Activated B cell treated with CpG ODN at 0.5 μM for 24 hours (primary cell): Measurements from ENCODE around the gene ZNF223. TPM values are rescaled to one million over a fixed set of nuclear protein-coding genes. Genes with fewer than 3 reads are reported as not detected.

Experiments used
- ATAC-seq: fragments of 200-7000 bp; cut with Tn5 transposase; one replicate; pipeline ENCODE4 v1.10.0; 2021; ENCODE audit warnings: low read depth, mild to moderate bottlenecking, moderate library complexity
- CTCF ChIA-PET: fragments of 350-600 bp; sonication (Branson Sonifier 250); formaldehyde crosslinking; loops from one replicate; lab custom pipeline; 2021; ENCODE audit warnings: antibody characterized with exemption; lab: Charles Lee
- POLR2A ChIA-PET: fragments of 350-600 bp; sonication (Branson Sonifier 250); formaldehyde crosslinking; loops from one replicate; lab custom pipeline; 2021; ENCODE audit warnings: antibody characterized with exemption; lab: Charles Lee
- DNase-seq: peaks from one replicate; pipeline ENCODE4 v3.0.0; 2022
- H3K27ac Mint-ChIP-seq: one replicate; pipeline ENCODE4 v1.8.0; 2020; ENCODE audit warnings: mixed read lengths
- H3K27me3 Mint-ChIP-seq: one replicate; pipeline ENCODE4 v1.8.0; 2021; ENCODE audit warnings: mixed read lengths
- H3K36me3 Mint-ChIP-seq: one replicate; pipeline ENCODE4 v1.8.0; 2021; ENCODE audit warnings: low read depth, mixed read lengths
- H3K4me1 Mint-ChIP-seq: one replicate; pipeline ENCODE4 v1.8.0; 2021; ENCODE audit warnings: mixed read lengths
- H3K4me3 Mint-ChIP-seq: one replicate; pipeline ENCODE4 v1.8.0; 2020; ENCODE audit warnings: mild to moderate bottlenecking, mixed read lengths
- H3K9me3 Mint-ChIP-seq: one replicate; pipeline ENCODE4 v1.8.0; 2020; ENCODE audit warnings: mixed read lengths
- CTCF ChIP-seq: fragments of 200-600 bp; IDR thresholded peaks from one replicate; pipeline ENCODE4 v1.8.0; 2022; ENCODE audit warnings: antibody characterized with exemption, mild to moderate bottlenecking
- intact Hi-C: fragments of 100-400 bp; cut with micrococcal nuclease; formaldehyde crosslinking; loops from one replicate; pipeline ENCODE4 v1.15.1; 2024
- total RNA-seq: library from RNA; stranded (reverse); gene quantifications from 2 replicates; pipeline ENCODE4 v1.2.3, GENCODE V29; 2022

ZNF223 gene
- total RNA-seq, 1 donor from 2014 or later: 4.5 TPM

- Mint-ChIP-seq H3K4me3 (no peak overlapping the region), H3K4me1 (peaks cover 17% of the 10 kb centered on the region), H3K27me3 (no peaks in the 10 kb centered on the region), H3K27ac (no peak overlapping the region), H3K9me3 (peaks cover 36% of the 10 kb centered on the region), H3K36me3 (peaks cover 69% of the 10 kb centered on the region)
- intact Hi-C loops: no loop called here
- ChIA-PET CTCF (no interaction called here), POLR2A (no interaction called here)
- ATAC-seq (no peak), DNase-seq (no peak)
- no peak for TF ChIP-seq CTCF
Observed at GRCh38 chr19:44005973-44006372, 45.9 kb upstream of the ZNF223 start.

- CTCF ChIA-PET: no interaction called here
Observed at GRCh38 chr19:44007473-44007872, 44.4 kb upstream of the ZNF223 start.

GRCh38 chr19:44010468-44010867 lies 41.4 kb upstream of the ZNF223 start:
- Mint-ChIP-seq H3K4me3 (no peak overlapping the region), H3K27ac (no peak overlapping the region), H3K36me3 (peaks cover 83% of the 10 kb centered on the region), H3K27me3 (no peaks in the 10 kb centered on the region), H3K4me1 (no peaks in the 10 kb centered on the region), H3K9me3 (peaks cover 66% of the 10 kb centered on the region)
- DNase-seq (no peak), ATAC-seq (no peak)
- intact Hi-C loops: no loop called here
- TF ChIP-seq CTCF: no peak
- CTCF ChIA-PET: no interaction called here
- POLR2A ChIA-PET: no interaction called here

More at GRCh38 chr19:44007473-44007872, 44.4 kb upstream of the ZNF223 start:
- ATAC-seq (no peak), DNase-seq (no peak)
- Mint-ChIP-seq H3K27me3 (no peaks in the 10 kb centered on the region), H3K4me1 (peaks cover 10% of the 10 kb centered on the region), H3K9me3 (peaks cover 47% of the 10 kb centered on the region), H3K36me3 (peaks cover 80% of the 10 kb centered on the region), H3K4me3 (no peak overlapping the region), H3K27ac (no peak overlapping the region)
- TF ChIP-seq CTCF: no peak
- intact Hi-C loops: no loop called here
- POLR2A ChIA-PET: no interaction called here

- peaks cover 46% of the 10 kb centered on the region for H3K9me3 Mint-ChIP-seq
- no peak overlapping the region for H3K27ac Mint-ChIP-seq
- intact Hi-C loops: no loop called here
- H3K4me3 Mint-ChIP-seq: no peak overlapping the region
- ChIA-PET POLR2A (no interaction called here), CTCF (no interaction called here)
- H3K36me3 Mint-ChIP-seq: peaks cover 2% of the 10 kb centered on the region
- no peak for TF ChIP-seq CTCF
- no peak for DNase-seq
- ATAC-seq: no peak
- H3K27me3 Mint-ChIP-seq: peaks cover 19% of the 10 kb centered on the region
- H3K4me1 Mint-ChIP-seq: no peaks in the 10 kb centered on the region
Observed at GRCh38 chr19:44019498-44019897, 32.3 kb upstream of the ZNF223 start.

GRCh38 chr19:44021221-44021620 lies 30.6 kb upstream of the ZNF223 start:
- Mint-ChIP-seq H3K36me3 (peaks cover 11% of the 10 kb centered on the region), H3K4me3 (no peak overlapping the region), H3K27ac (no peak overlapping the region), H3K9me3 (peaks cover 41% of the 10 kb centered on the region), H3K27me3 (peaks cover 19% of the 10 kb centered on the region), H3K4me1 (peaks cover 17% of the 10 kb centered on the region)
- no peak for TF ChIP-seq CTCF
- CTCF ChIA-PET: no interaction called here
- intact Hi-C loops: no loop called here
- POLR2A ChIA-PET: no interaction called here
- ATAC-seq (no peak), DNase-seq (no peak)
